ENCODE measurements around the gene MYO5A.

The MYO5A gene

GRCh38 chr15:52283281-52283680 lies 245.4 kb downstream of the MYO5A start:
- DNase-seq: no peak

- no peak for DNase-seq
Measured at GRCh38 chr15:52282418-52282817, 246.3 kb downstream of the MYO5A start.

- no peak for DNase-seq
Measured at GRCh38 chr15:52281085-52282035, 247.3 kb downstream of the MYO5A start.

- no peak for DNase-seq
Measured at GRCh38 chr15:52280326-52281084, 248.2 kb downstream of the MYO5A start.

GRCh38 chr15:52278636-52279367 lies 249.9 kb downstream of the MYO5A start:
- DNase-seq: no peak

- DNase-seq: no peak
Measured at GRCh38 chr15:52278135-52278534, 250.5 kb downstream of the MYO5A start.

GRCh38 chr15:52277575-52277974 lies 251.1 kb downstream of the MYO5A start:
- DNase-seq: no peak

GRCh38 chr15:52276256-52276770 lies 252.4 kb downstream of the MYO5A start:
- no peak for DNase-seq

- no peak for DNase-seq
Measured at GRCh38 chr15:52263563-52264282, 265.0 kb downstream of the MYO5A start.

GRCh38 chr15:52262364-52262763 lies 266.3 kb downstream of the MYO5A start:
- no peak for DNase-seq

GRCh38 chr15:52261498-52262242 lies 267.0 kb downstream of the MYO5A start:
- DNase-seq: no peak

GRCh38 chr15:52261026-52261425 lies 267.7 kb downstream of the MYO5A start:
- DNase-seq: no peak

- no peak for DNase-seq
Measured at GRCh38 chr15:52259503-52259902, 269.2 kb downstream of the MYO5A start.

- no peak for DNase-seq
Measured at GRCh38 chr15:52258461-52258860, 270.2 kb downstream of the MYO5A start.

GRCh38 chr15:52257734-52258062 lies 271.0 kb downstream of the MYO5A start:
- DNase-seq: no peak

Measured in activated gamma-delta T cell (primary cell).